H9 (cell line): ENCODE data around the gene TPSB2. TPM values are rescaled to one million over a fixed set of nuclear protein-coding genes. Genes with fewer than 3 reads are reported as not detected.

Experiments used
- DNase-seq: peaks from one replicate; pipeline ENCODE4 v3.0.0-alpha.2; 2017
- H2AFZ ChIP-seq: one replicate; pipeline ENCODE4 v1.6.1; 2013; ENCODE audit warnings: mild to moderate bottlenecking, low read length, control low read depth, moderate library complexity
- H2AK5ac ChIP-seq: 2 replicates; pipeline ENCODE4 v1.6.1; 2013; ENCODE audit warnings: low read length, control low read depth, mixed read lengths; ENCODE audit not compliant: insufficient read length
- H2BK120ac ChIP-seq: one replicate; pipeline ENCODE4 v1.6.1; 2013; ENCODE audit warnings: low read depth, mild to moderate bottlenecking, low read length, control low read depth, inconsistent platforms; ENCODE audit not compliant: poor library complexity, severe bottlenecking
- H2BK12ac ChIP-seq: 2 replicates; pipeline ENCODE4 v1.6.1; 2013; ENCODE audit warnings: low read length, control low read depth, mixed read lengths, low read depth; ENCODE audit not compliant: insufficient read length
- H2BK15ac ChIP-seq: 2 replicates; pipeline ENCODE4 v1.6.1; 2013; ENCODE audit warnings: low read depth, low read length, control low read depth
- H2BK20ac ChIP-seq: one replicate; pipeline ENCODE4 v1.6.1; 2013; ENCODE audit warnings: low read depth, mild to moderate bottlenecking, low read length, control low read depth, inconsistent platforms; ENCODE audit not compliant: poor library complexity, severe bottlenecking
- H2BK5ac ChIP-seq: 2 replicates; pipeline ENCODE4 v1.6.1; 2013; ENCODE audit warnings: low read length, control low read depth, mixed read lengths; ENCODE audit not compliant: insufficient read length
- H3K14ac ChIP-seq: 2 replicates; pipeline ENCODE4 v1.6.1; 2013; ENCODE audit warnings: low read length, control low read depth; ENCODE audit not compliant: insufficient read depth
- H3K18ac ChIP-seq: 2 replicates; pipeline ENCODE4 v1.6.1; 2013; ENCODE audit warnings: low read depth, mild to moderate bottlenecking, mixed read lengths, low read length, control low read depth; ENCODE audit not compliant: insufficient read length
- H3K23ac ChIP-seq: 2 replicates; pipeline ENCODE4 v1.6.1; 2013; ENCODE audit warnings: low read length, control low read depth, mixed read lengths, low read depth; ENCODE audit not compliant: insufficient read length
- H3K23me2 ChIP-seq: 2 replicates; pipeline ENCODE4 v1.6.1; 2013; ENCODE audit warnings: low read depth, mild to moderate bottlenecking, mixed read lengths, low read length, control low read depth; ENCODE audit not compliant: insufficient read length, poor library complexity, severe bottlenecking
- H3K27ac ChIP-seq: 2 replicates; pipeline ENCODE4 v1.5.1; 2013; ENCODE audit warnings: low read length, control low read depth, mixed read lengths, low read depth; ENCODE audit not compliant: insufficient read length
- H3K27me3 ChIP-seq: 2 replicates; pipeline ENCODE4 v1.6.1; 2013; ENCODE audit warnings: low read length, control low read depth, inconsistent platforms; ENCODE audit not compliant: insufficient read depth
- H3K4ac ChIP-seq: 2 replicates; pipeline ENCODE4 v1.6.1; 2013; ENCODE audit warnings: low read depth, mild to moderate bottlenecking, control low read depth, inconsistent platforms, low read length, moderate library complexity
- H3K4me1 ChIP-seq: 2 replicates; pipeline ENCODE4 v1.6.1; 2013; ENCODE audit warnings: low read length, control low read depth, inconsistent platforms; ENCODE audit not compliant: insufficient read depth
- H3K4me2 ChIP-seq: 2 replicates; pipeline ENCODE4 v1.6.1; 2013; ENCODE audit warnings: low read length, control low read depth, mixed read lengths; ENCODE audit not compliant: insufficient read length, insufficient read depth
- H3K56ac ChIP-seq: 2 replicates; pipeline ENCODE4 v1.6.1; 2013; ENCODE audit warnings: low read depth, mild to moderate bottlenecking, mixed read lengths, low read length, control low read depth; ENCODE audit not compliant: insufficient read length
- H3K79me1 ChIP-seq: 2 replicates; pipeline ENCODE4 v1.6.1; 2013; ENCODE audit warnings: low read depth, mild to moderate bottlenecking, moderate library complexity, low read length, control low read depth, inconsistent platforms; ENCODE audit not compliant: insufficient read depth, poor library complexity, severe bottlenecking
- H3K79me2 ChIP-seq: 2 replicates; pipeline ENCODE4 v1.6.1; 2013; ENCODE audit warnings: low read length, control low read depth, inconsistent platforms; ENCODE audit not compliant: insufficient read depth
- H3K9ac ChIP-seq: 2 replicates; pipeline ENCODE4 v1.6.1; 2013; ENCODE audit warnings: low read length, control low read depth, mixed read lengths; ENCODE audit not compliant: insufficient read length; ENCODE audit errors: extremely low read depth
- H3K9me3 ChIP-seq: one replicate; pipeline ENCODE4 v1.6.1; 2013; ENCODE audit warnings: low read depth, low read length, inconsistent platforms; ENCODE audit not compliant: control insufficient read depth
- H3T11ph ChIP-seq: one replicate; pipeline ENCODE4 v1.6.1; 2013; ENCODE audit warnings: mild to moderate bottlenecking, low read length, control low read depth, inconsistent platforms
- H4K20me1 ChIP-seq: one replicate; pipeline ENCODE4 v1.6.1; 2013; ENCODE audit not compliant: control insufficient read depth, insufficient read length, insufficient read depth
- H4K5ac ChIP-seq: 2 replicates; pipeline ENCODE4 v1.6.1; 2013; ENCODE audit warnings: low read depth, mild to moderate bottlenecking, mixed read lengths, low read length, control low read depth; ENCODE audit not compliant: insufficient read length
- H4K8ac ChIP-seq: replicated peaks from 2 replicates; pipeline ENCODE4 v1.6.1; 2013; ENCODE audit warnings: low read length, control low read depth, mixed read lengths, low read depth; ENCODE audit not compliant: insufficient read length
- H4K91ac ChIP-seq: 2 replicates; pipeline ENCODE4 v1.6.1; 2013; ENCODE audit warnings: low read depth, mild to moderate bottlenecking, moderate library complexity, mixed read lengths, low read length, control low read depth; ENCODE audit not compliant: insufficient read length
- H3K27ac Mint-ChIP-seq, 3 experiments: 2 replicates in 2 of 3; 3 replicates in 1 of 3; pipeline ENCODE4 v1.8.0; 2020 to 2021; ENCODE audit warnings: mixed read lengths in 3 of 3, mild to moderate bottlenecking in 1 of 3, moderate library complexity in 1 of 3
- H3K27me3 Mint-ChIP-seq: 2 replicates; pipeline ENCODE4 v1.8.0; 2021; ENCODE audit warnings: low read depth, mild to moderate bottlenecking, moderate library complexity, mixed read lengths
- H3K36me3 Mint-ChIP-seq, 3 experiments: 2 replicates in 2 of 3; 3 replicates in 1 of 3; pipeline ENCODE4 v1.8.0; 2020 to 2021; ENCODE audit warnings: low read depth in 3 of 3, mixed read lengths in 3 of 3; ENCODE audit not compliant: insufficient read depth in 1 of 3
- H3K4me1 Mint-ChIP-seq, 2 experiments: 2 replicates each; pipeline ENCODE4 v1.8.0; 2020; ENCODE audit warnings: mixed read lengths in 2 of 2
- H3K4me3 Mint-ChIP-seq, 2 experiments: 2 replicates in 1 of 2; 3 replicates in 1 of 2; pipeline ENCODE4 v1.8.0; 2020 to 2021; ENCODE audit warnings: mild to moderate bottlenecking in 2 of 2, mixed read lengths in 2 of 2, moderate library complexity in 1 of 2
- H3K9me3 Mint-ChIP-seq, 2 experiments: 2 replicates in 1 of 2; 3 replicates in 1 of 2; pipeline ENCODE4 v1.8.0; 2020; ENCODE audit warnings: mild to moderate bottlenecking in 2 of 2, mixed read lengths in 2 of 2, moderate library complexity in 1 of 2
- CTCF ChIP-seq: fragments of 200-600 bp; sonication (generic); conservative IDR thresholded peaks from 3 replicates; pipeline ENCODE4 v1.8.0; 2021; ENCODE audit warnings: antibody characterized with exemption, mild to moderate bottlenecking
- WGBS: extraction: QIAGEN DNeasy Blood & Tissue Kit; methylation state at CpG from one replicate; pipeline ENCODE4 v1.1.7; 2013; ENCODE audit warnings: missing lambda C conversion rate, low lambda C conversion rate, mixed read lengths; ENCODE audit not compliant: insufficient read length; ENCODE audit errors: extremely low coverage; 5-methylcytosine and 5-hydroxymethylcytosine counted together
- total RNA-seq: library from RNA; stranded (reverse); gene quantifications from 2 replicates; pipeline ENCODE4 v1.2.1, GENCODE V29; 2021

Gene TPSB2
- total RNA-seq, 1 experiment from 2014 or later = not detected

DNA sequence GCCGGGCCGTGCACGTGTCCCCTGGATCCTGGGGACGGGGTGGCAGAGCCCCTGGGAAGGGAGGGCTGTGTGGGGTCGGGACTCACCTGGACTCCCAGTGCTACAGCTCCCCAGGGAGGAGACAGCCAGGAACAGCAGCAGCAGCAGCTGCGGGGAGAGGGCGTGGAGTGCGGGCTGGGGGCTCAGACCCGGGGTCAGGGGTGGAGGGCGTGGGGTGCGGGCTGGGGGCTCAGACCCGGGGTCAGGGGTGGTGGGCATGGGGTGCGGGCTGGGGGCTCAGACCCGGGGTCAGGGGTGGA, 46.5 kb upstream of the TPSB2 start:
- H3K36me3 Mint-ChIP-seq = peaks cover 0 to 4% (median 0%) of the 10 kb centered on the region in 3 experiments; a peak in 2 of 7 replicates
- no peaks in the 10 kb centered on the region for H3K9me3 Mint-ChIP-seq

More for the DNA sequence above, 46.5 kb upstream of the TPSB2 start:
- H4K8ac ChIP-seq = no peak overlapping the region
- H3K79me2 ChIP-seq = no peaks in the 10 kb centered on the region
- no peak overlapping the region for H3K14ac ChIP-seq
- H3K4me2 ChIP-seq = no peak overlapping the region
- H3K18ac ChIP-seq = no peak overlapping the region
- DNase-seq = no peak
- no peak overlapping the region for H3K23ac ChIP-seq
- no peak overlapping the region for H4K5ac ChIP-seq
- H2BK15ac ChIP-seq = no peak overlapping the region
- WGBS = no CpG with 5 or more reads among the region's 14 CpGs
- TF ChIP-seq CTCF = no peak
- Mint-ChIP-seq H3K4me3 (no peak overlapping the region), H3K4me1 (peaks cover 5 to 12% of the 10 kb centered on the region in 2 experiments; a peak in 3 of 4 replicates), H3K27ac (no peak overlapping the region), H3K27me3 (peaks cover 37% of the 10 kb centered on the region)
- H2BK5ac ChIP-seq = no peak overlapping the region
- no peaks in the 10 kb centered on the region for H3K27me3 ChIP-seq
- no peaks in the 10 kb centered on the region for H3K9me3 ChIP-seq
- no peak overlapping the region for H2BK20ac ChIP-seq
- H2AFZ ChIP-seq = no peak overlapping the region
- H2BK120ac ChIP-seq = no peak overlapping the region
- no peak overlapping the region for H3T11ph ChIP-seq
- no peak overlapping the region for H2BK12ac ChIP-seq
- H3K79me1 ChIP-seq = no peaks in the 10 kb centered on the region
- H4K20me1 ChIP-seq = no peaks in the 10 kb centered on the region
- no peaks in the 10 kb centered on the region; the same call in 1 of the 2 replicates for H3K4me1 ChIP-seq
- H3K9ac ChIP-seq = no peak overlapping the region
- no peak overlapping the region for H3K56ac ChIP-seq
- H3K4ac ChIP-seq = no peak overlapping the region
- H2AK5ac ChIP-seq = no peak overlapping the region
- no peaks in the 10 kb centered on the region for H3K23me2 ChIP-seq
- no peak overlapping the region for H3K27ac ChIP-seq
- no peak overlapping the region for H4K91ac ChIP-seq
